K562 (cell line): Measurements from ENCODE around the gene TEX54. TPM values are rescaled to one million over a fixed set of nuclear protein-coding genes. Genes with fewer than 3 reads are reported as not detected.
A peak's percentile ranks its signal among the peaks of the same experiment; 100 is the strongest.

ENCODE experiments used
- ADNP ChIP-seq: fragments of 200-800 bp; sonication (Bioruptor generic); IDR thresholded peaks from 2 replicates; pipeline ENCODE4 v1.6.1; 2016; ENCODE audit warnings: missing genetic modification characterization, missing compliant biosample characterization
- ARID3A ChIP-seq: IDR thresholded peaks from 2 replicates; pipeline ENCODE4 v1.6.1; 2012; ENCODE audit warnings: low read depth, low read length, improper control_type of control experiment, borderline replicate concordance
- BACH1 ChIP-seq: fragments of 200-800 bp; sonication (Bioruptor generic); IDR thresholded peaks from 2 replicates; pipeline ENCODE4 v1.6.1; 2016; ENCODE audit warnings: missing genetic modification characterization, missing compliant biosample characterization
- BRF2 ChIP-seq: IDR thresholded peaks from 3 replicates; pipeline ENCODE4 v1.6.1; 2011; ENCODE audit warnings: borderline replicate concordance, mild to moderate bottlenecking; ENCODE audit not compliant: insufficient read length, insufficient read depth
- E2F5 ChIP-seq: sonication (generic); formaldehyde crosslinking; IDR thresholded peaks from 2 replicates; pipeline ENCODE4 v1.8.0; 2022; ENCODE audit warnings: mild to moderate bottlenecking, missing genetic modification reagents
- EHMT2 ChIP-seq: fragments of 450-650 bp; IDR thresholded peaks from 2 replicates; pipeline ENCODE4 v1.6.1; 2018; ENCODE audit warnings: antibody characterized with exemption
- EWSR1 ChIP-seq: fragments of 450-650 bp; IDR thresholded peaks from 2 replicates; pipeline ENCODE4 v1.6.1; 2018; ENCODE audit warnings: borderline replicate concordance, mild to moderate bottlenecking, low read depth, moderate library complexity; ENCODE audit not compliant: partially characterized antibody
- HCFC1 ChIP-seq: IDR thresholded peaks from 2 replicates; pipeline ENCODE4 v1.6.1; 2012; ENCODE audit warnings: low read depth, low read length, improper control_type of control experiment
- HDAC6 ChIP-seq: IDR thresholded peaks from 2 replicates; pipeline ENCODE4 v1.6.1; 2012; ENCODE audit warnings: low read depth, mild to moderate bottlenecking, control low read depth, inconsistent platforms, low read length, moderate library complexity
- HNRNPH1 ChIP-seq: fragments of 200-400 bp; formaldehyde crosslinking; optimal IDR thresholded peaks from 2 replicates; pipeline ENCODE3; 2017; ENCODE audit warnings: low read depth, mild to moderate bottlenecking, low read length, moderate library complexity
- HNRNPUL1 ChIP-seq: fragments of 200-400 bp; formaldehyde crosslinking; IDR thresholded peaks from 2 replicates; pipeline ENCODE4 v1.6.1; 2017; ENCODE audit warnings: low read length
- KAT7 ChIP-seq: sonication (generic); formaldehyde crosslinking; IDR thresholded peaks from 2 replicates; pipeline ENCODE4 v1.8.0; 2022; ENCODE audit warnings: missing genetic modification reagents, mild to moderate bottlenecking, borderline replicate concordance
- KDM2B ChIP-seq: fragments of 250-450 bp; sonication (Bioruptor Pico); IDR thresholded peaks from 2 replicates; pipeline ENCODE4 v1.8.0; 2021; ENCODE audit warnings: mild to moderate bottlenecking, moderate library complexity
- KDM5B ChIP-seq: fragments of 200-600 bp; sonication (generic); IDR thresholded peaks from 2 replicates; pipeline ENCODE4 v1.6.1; 2012; ENCODE audit warnings: low read depth, mild to moderate bottlenecking, moderate library complexity, low read length, control low read depth, inconsistent platforms; ENCODE audit not compliant: insufficient replicate concordance
- KHSRP ChIP-seq: fragments of 450-650 bp; IDR thresholded peaks from 2 replicates; pipeline ENCODE4 v1.6.1; 2017
- LEF1 ChIP-seq: fragments of 450-650 bp; IDR thresholded peaks from 2 replicates; pipeline ENCODE4 v1.6.1; 2016; ENCODE audit warnings: mild to moderate bottlenecking
- MAFF ChIP-seq: IDR thresholded peaks from 2 replicates; pipeline ENCODE4 v1.6.1; 2012; ENCODE audit warnings: low read length, improper control_type of control experiment
- NFRKB ChIP-seq: fragments of 450-650 bp; IDR thresholded peaks from 2 replicates; pipeline ENCODE4 v1.6.1; 2016; ENCODE audit warnings: low read depth
- POLR2G ChIP-seq: fragments of 200-400 bp; formaldehyde crosslinking; IDR thresholded peaks from 2 replicates; pipeline ENCODE4 v1.6.1; 2017; ENCODE audit warnings: low read depth, mild to moderate bottlenecking, antibody characterized with exemption, low read length, moderate library complexity
- RBM15 ChIP-seq: fragments of 200-400 bp; formaldehyde crosslinking; IDR thresholded peaks from 2 replicates; pipeline ENCODE4 v1.6.1; 2018; ENCODE audit warnings: mild to moderate bottlenecking, low read length, moderate library complexity; ENCODE audit not compliant: insufficient read depth
- RBM25 ChIP-seq: fragments of 200-400 bp; formaldehyde crosslinking; IDR thresholded peaks from 2 replicates; pipeline ENCODE4 v1.6.1; 2018; ENCODE audit warnings: low read length, low read depth, moderate library complexity; ENCODE audit not compliant: severe bottlenecking
- RBM34 ChIP-seq: fragments of 200-400 bp; formaldehyde crosslinking; IDR thresholded peaks from 2 replicates; pipeline ENCODE4 v1.6.1; 2018; ENCODE audit warnings: low read length, borderline replicate concordance; ENCODE audit not compliant: insufficient read depth
- TCF7 ChIP-seq: sonication (generic); IDR thresholded peaks from 2 replicates; pipeline ENCODE4 v1.6.1; 2016; ENCODE audit warnings: antibody characterized with exemption, borderline replicate concordance
- ZNF175 ChIP-seq: fragments of 200-800 bp; sonication (Bioruptor generic); IDR thresholded peaks from 2 replicates; pipeline ENCODE4 v1.6.1; 2016; ENCODE audit warnings: low read depth, mild to moderate bottlenecking, missing genetic modification characterization, missing compliant biosample characterization
- ZSCAN32 ChIP-seq: fragments of 450-650 bp; formaldehyde crosslinking; IDR thresholded peaks from 2 replicates; pipeline ENCODE4 v1.4.0; 2020; ENCODE audit warnings: mild to moderate bottlenecking, moderate library complexity
- polyA plus RNA-seq, 8 experiments: library from polyadenylated mRNA; depleted of rRNA in 4 of 8; stranded (reverse) in 5 of 8; unstranded in 3 of 8; fragments of >200 nt; fragmentation: Nextera tagmentation in 2 of 8; fragmentation: Illumina TruSeq in 1 of 8; extraction: Ambion mirVana in 2 of 8; extraction: Trizol in 1 of 8; gene quantifications; 2 replicates each; pipeline versions ENCODE4 v1.2.1 to v1.2.3, GENCODE V29; 2011 to 2014; ENCODE audit warnings: inconsistent platforms in 1 of 8, missing spikeins in 1 of 8
- total RNA-seq, 7 experiments: library from RNA; depleted of rRNA in 6 of 7; stranded (reverse); fragments of >200 nt in 6 of 7; fragmentation: Illumina TruSeq in 2 of 7; extraction: Trizol in 2 of 7; gene quantifications; 2 replicates each; pipeline versions ENCODE4 v1.2.1 to v1.2.3, GENCODE V29; 2011 to 2021; ENCODE audit warnings: low replicate concordance in 1 of 7

TEX54 gene
- total and polyA plus RNA-seq, 9 of the 15 experiments (the other 6 are each of a cell fraction or from before 2014, with no cell fraction given), result not detected

- 0 out of 2 replicates have a peak, but pooled peaks have one; percentile 43 for TF ChIP-seq KDM2B (CRISPR knock-in tag)
- no peak for TF ChIP-seq HNRNPUL1
- no peak for TF ChIP-seq HDAC6
- TF ChIP-seq BACH1 (tag), result no peak; the same call in 1 of the 2 replicates
- TF ChIP-seq MAFF, result no peak
- no peak for TF ChIP-seq HNRNPH1
- peak; percentile 15; the same call in 1 of the 2 replicates for TF ChIP-seq TCF7
- peak; percentile 90 for TF ChIP-seq E2F5
- TF ChIP-seq BRF2, result no peak
- peak; percentile 98 for TF ChIP-seq NFRKB
- TF ChIP-seq RBM34, result no peak
- TF ChIP-seq ARID3A, result no peak
- TF ChIP-seq ZNF175 (CRISPR knock-in tag), result no peak; the same call in 1 of the 2 replicates
- TF ChIP-seq RBM25, result no peak
- TF ChIP-seq LEF1, result no peak
- peak; percentile 44 for TF ChIP-seq KAT7
- TF ChIP-seq ZSCAN32 (CRISPR knock-in tag), result no peak; the same call in none of the 2 replicates
- TF ChIP-seq HCFC1, result peak; percentile 59
- TF ChIP-seq EHMT2, result no peak
- 0 out of 2 replicates have a peak, but pooled peaks have one; percentile 27 for TF ChIP-seq RBM15
- TF ChIP-seq ADNP, result no peak
- TF ChIP-seq KDM5B, result peak; percentile 90
- no peak for TF ChIP-seq EWSR1
- peak; percentile 98 for TF ChIP-seq POLR2G
- TF ChIP-seq KHSRP, result no peak
Observed at GRCh38 chr11:62880803-62881578, 48.4 kb upstream of the TEX54 start, which contains the start of gene SLC3A2 (continued).
